ENCODE data around the gene GPR158. TPM values are rescaled to one million over a fixed set of nuclear protein-coding genes. Genes with fewer than 3 reads are reported as not detected.

Gene GPR158
- total RNA-seq, 1 donor from 2014 or later: 0.12 TPM

DNA sequence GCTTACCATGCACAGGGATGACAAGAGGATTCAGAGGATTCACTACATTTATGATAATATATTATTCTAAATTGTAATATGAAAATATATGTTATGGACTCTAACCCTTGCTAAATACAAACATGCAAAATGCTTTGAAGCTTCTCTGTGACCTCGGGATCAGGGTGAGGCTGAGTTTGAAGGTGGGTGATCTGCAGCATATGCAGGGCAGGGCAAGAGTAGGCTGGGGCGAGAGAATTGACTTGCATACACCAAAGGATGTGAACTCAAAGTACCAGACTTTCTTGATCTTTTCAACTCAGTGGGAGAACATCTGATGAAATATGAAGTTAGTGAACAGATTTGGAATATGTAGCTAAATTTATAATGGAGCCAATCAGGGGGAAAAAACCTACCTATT lies 57.0 kb downstream of the GPR158 start:
- Histone ChIP-seq H3K9me3 (no peaks in the 10 kb centered on the region), H3K27me3 (ENCODE audit: low read depth) (no peaks in the 10 kb centered on the region), H3K27ac (no peak overlapping the region), H3K36me3 (no peaks in the 10 kb centered on the region), H3K4me1 (no peaks in the 10 kb centered on the region), H3K4me3 (no peak overlapping the region)
- no peak for DNase-seq
- intact Hi-C loops (cut with DNase I): no loop called here
- TF ChIP-seq, protein P1, sequence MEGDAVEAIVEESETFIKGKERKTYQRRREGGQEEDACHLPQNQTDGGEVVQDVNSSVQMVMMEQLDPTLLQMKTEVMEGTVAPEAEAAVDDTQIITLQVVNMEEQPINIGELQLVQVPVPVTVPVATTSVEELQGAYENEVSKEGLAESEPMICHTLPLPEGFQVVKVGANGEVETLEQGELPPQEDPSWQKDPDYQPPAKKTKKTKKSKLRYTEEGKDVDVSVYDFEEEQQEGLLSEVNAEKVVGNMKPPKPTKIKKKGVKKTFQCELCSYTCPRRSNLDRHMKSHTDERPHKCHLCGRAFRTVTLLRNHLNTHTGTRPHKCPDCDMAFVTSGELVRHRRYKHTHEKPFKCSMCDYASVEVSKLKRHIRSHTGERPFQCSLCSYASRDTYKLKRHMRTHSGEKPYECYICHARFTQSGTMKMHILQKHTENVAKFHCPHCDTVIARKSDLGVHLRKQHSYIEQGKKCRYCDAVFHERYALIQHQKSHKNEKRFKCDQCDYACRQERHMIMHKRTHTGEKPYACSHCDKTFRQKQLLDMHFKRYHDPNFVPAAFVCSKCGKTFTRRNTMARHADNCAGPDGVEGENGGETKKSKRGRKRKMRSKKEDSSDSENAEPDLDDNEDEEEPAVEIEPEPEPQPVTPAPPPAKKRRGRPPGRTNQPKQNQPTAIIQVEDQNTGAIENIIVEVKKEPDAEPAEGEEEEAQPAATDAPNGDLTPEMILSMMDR (IDR thresholded peaks at IDR 0.05): no peak
- no peak for ATAC-seq

DNA sequence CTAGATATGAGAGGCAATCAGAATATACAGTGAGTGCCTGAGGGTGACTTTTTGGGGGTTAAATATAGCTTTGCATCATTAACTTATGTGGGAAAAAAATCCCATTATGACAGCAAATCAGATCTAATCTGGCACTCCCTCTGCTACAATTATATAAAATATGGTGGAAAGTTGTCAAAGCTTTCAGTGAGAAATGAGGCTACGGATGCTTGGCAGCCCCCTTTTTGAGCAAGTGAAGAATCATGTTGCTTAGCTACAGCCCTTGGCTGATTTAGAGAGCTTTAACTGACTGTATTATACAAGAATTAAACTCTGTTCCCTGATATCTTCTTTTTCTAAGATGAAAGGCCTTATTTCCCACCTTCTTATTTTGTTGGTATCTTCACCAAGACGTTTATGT lies 57.4 kb downstream of the GPR158 start:
- intact Hi-C loops (cut with DNase I): no loop called here
- DNase-seq: no peak
- Histone ChIP-seq H3K9me3 (no peaks in the 10 kb centered on the region), H3K27me3 (ENCODE audit: low read depth) (no peaks in the 10 kb centered on the region), H3K4me3 (no peak overlapping the region), H3K36me3 (no peaks in the 10 kb centered on the region), H3K27ac (no peak overlapping the region), H3K4me1 (no peaks in the 10 kb centered on the region)
- ATAC-seq: no peak
- TF ChIP-seq, protein P1 (IDR thresholded peaks at IDR 0.05): no peak

- Histone ChIP-seq H3K9me3 (no peaks in the 10 kb centered on the region), H3K27me3 (ENCODE audit: low read depth) (no peaks in the 10 kb centered on the region), H3K27ac (no peak overlapping the region), H3K4me1 (no peaks in the 10 kb centered on the region), H3K36me3 (no peaks in the 10 kb centered on the region), H3K4me3 (no peak overlapping the region)
- TF ChIP-seq, protein P1 (IDR thresholded peaks at IDR 0.05): no peak
- no peak for ATAC-seq
- intact Hi-C loops (cut with DNase I): no loop called here
- no peak for DNase-seq
Observed at GRCh38 chr10:25245165-25245564, 70.4 kb downstream of the GPR158 start.

DNA sequence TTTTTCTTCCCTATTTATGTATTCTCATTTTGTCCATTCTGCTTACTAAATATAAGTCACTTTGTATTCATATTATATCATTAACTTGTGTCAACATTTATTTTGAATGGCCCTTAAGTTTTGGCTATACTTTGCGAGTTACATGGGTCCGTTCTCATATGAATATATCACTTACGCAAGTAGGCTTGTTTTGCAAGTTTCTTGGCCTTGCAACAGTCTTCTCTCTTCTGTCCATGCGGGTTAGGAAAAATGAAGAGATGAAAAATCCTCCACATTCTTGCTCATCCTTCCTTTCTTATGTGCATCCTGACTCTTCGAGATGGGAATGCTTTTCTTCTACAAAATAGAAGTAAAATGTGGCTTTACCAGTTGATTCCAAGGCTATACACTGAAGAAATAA lies 82.8 kb downstream of the GPR158 start:
- no peaks in the 10 kb centered on the region for H3K36me3 ChIP-seq
- intact Hi-C loops (cut with DNase I): no loop called here
- H3K27ac ChIP-seq: no peak overlapping the region
- no peaks in the 10 kb centered on the region for H3K27me3 ChIP-seq (ENCODE audit: low read depth)
- no peaks in the 10 kb centered on the region for H3K4me1 ChIP-seq
- DNase-seq: no peak
- ATAC-seq: no peak
- H3K4me3 ChIP-seq: no peak overlapping the region
- TF ChIP-seq, protein P1 (IDR thresholded peaks at IDR 0.05): no peak
- H3K9me3 ChIP-seq: no peaks in the 10 kb centered on the region

DNA sequence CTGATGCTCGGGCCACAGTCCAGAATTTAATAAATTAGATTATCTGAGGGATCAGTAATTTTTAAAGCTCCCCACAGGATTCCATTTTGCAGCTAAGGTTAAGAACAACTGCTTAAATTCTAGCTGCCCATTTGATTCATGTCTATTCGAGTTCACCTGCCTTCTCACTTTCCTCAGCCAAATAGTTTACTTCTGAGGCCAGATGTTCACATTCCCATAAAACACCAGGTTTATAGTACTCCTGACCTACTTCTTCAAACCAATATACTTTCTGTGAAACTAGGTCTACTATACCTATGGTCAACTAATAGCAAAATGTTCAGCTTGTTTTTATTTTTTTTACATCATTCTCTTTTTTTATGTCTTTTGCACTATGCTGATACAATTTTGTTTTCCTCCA lies 86.3 kb downstream of the GPR158 start:
- Histone ChIP-seq H3K27me3 (ENCODE audit: low read depth) (no peaks in the 10 kb centered on the region), H3K4me1 (no peaks in the 10 kb centered on the region), H3K4me3 (no peak overlapping the region), H3K9me3 (no peaks in the 10 kb centered on the region), H3K36me3 (no peaks in the 10 kb centered on the region), H3K27ac (no peak overlapping the region)
- no peak for DNase-seq
- ATAC-seq: no peak
- TF ChIP-seq, protein P1 (IDR thresholded peaks at IDR 0.05): no peak
- intact Hi-C loops (cut with DNase I): no loop called here

- TF ChIP-seq, protein P1 (IDR thresholded peaks at IDR 0.05): no peak
- DNase-seq (no peak), ATAC-seq (no peak)
- Histone ChIP-seq H3K4me1 (no peaks in the 10 kb centered on the region), H3K9me3 (no peaks in the 10 kb centered on the region), H3K36me3 (no peaks in the 10 kb centered on the region), H3K4me3 (no peak overlapping the region), H3K27me3 (ENCODE audit: low read depth) (no peaks in the 10 kb centered on the region), H3K27ac (no peak overlapping the region)
- intact Hi-C loops (cut with DNase I): no loop called here
Observed at GRCh38 chr10:25261558-25261957, 86.8 kb downstream of the GPR158 start.
